Sigmoid colon (tissue), 7 donors: ENCODE measurements around the gene FAM25G. TPM values are rescaled to one million over a fixed set of nuclear protein-coding genes. Genes with fewer than 3 reads are reported as not detected.

Experiments used
- DNase-seq: peaks from one replicate; pipeline ENCODE4 v3.0.0-alpha.2; 2019
- H3K27ac ChIP-seq, 4 donors: fragments of 200-600 bp; sonication (generic); one replicate each; pipeline ENCODE4 v1.5.1; 2016 to 2019; ENCODE audit warnings: mild to moderate bottlenecking in 1 of 4
- H3K27me3 ChIP-seq, 3 donors: fragments of 200-600 bp; sonication (generic); one replicate each; pipeline ENCODE4 v1.5.1; 2019; ENCODE audit warnings: mild to moderate bottlenecking in 1 of 3
- H3K36me3 ChIP-seq, 4 donors: fragments of 200-600 bp; sonication (generic); one replicate each; pipeline ENCODE4 v1.5.1; 2016 to 2019
- H3K4me1 ChIP-seq, 4 donors: fragments of 200-600 bp; sonication (generic); one replicate each; pipeline ENCODE4 v1.5.1; 2017 to 2019
- H3K4me3 ChIP-seq, 4 donors: fragments of 200-600 bp; sonication (generic); one replicate each; pipeline ENCODE4 v1.5.1; 2017 to 2019; ENCODE audit warnings: mild to moderate bottlenecking in 2 of 4, moderate library complexity in 1 of 4
- H3K9me3 ChIP-seq, 4 donors: fragments of 200-600 bp in 3 of 4; sonication (generic) in 3 of 4; one replicate each; pipeline versions ENCODE4 v1.5.1 to v1.6.1; 2013 to 2019
- EP300 ChIP-seq, 4 donors: sonication (generic); formaldehyde crosslinking; IDR thresholded peaks; one replicate each; pipeline ENCODE4 v1.6.1; 2017; ENCODE audit warnings: antibody characterized with exemption in 4 of 4
- POLR2A ChIP-seq, 2 donors: fragments of 450-650 bp; IDR thresholded peaks; one replicate each; pipeline ENCODE4 v1.6.1; 2016; ENCODE audit warnings: antibody characterized with exemption in 2 of 2, mild to moderate bottlenecking in 2 of 2, moderate library complexity in 2 of 2
- POLR2AphosphoS5 ChIP-seq, 4 donors: sonication (generic); formaldehyde crosslinking; IDR thresholded peaks; one replicate each; pipeline ENCODE4 v1.6.1; 2017; ENCODE audit warnings: antibody characterized with exemption in 4 of 4
- WGBS, 2 donors: extraction: QIAGEN DNeasy Blood & Tissue Kit; methylation state at CpG; one replicate each; pipeline ENCODE4 v1.1.7; 2013; 5-methylcytosine and 5-hydroxymethylcytosine counted together
- intact Hi-C: fragments of 100-400 bp; cut with DNase I; formaldehyde crosslinking; loops from one replicate; pipeline ENCODE4 v1.15.1; 2023
- polyA plus RNA-seq, 3 donors: library from polyadenylated mRNA; stranded (reverse); fragments of 200-250 nt; gene quantifications; one replicate each; pipeline ENCODE4 v1.2.3, GENCODE V29; 2013
- total RNA-seq, 4 donors: library from RNA; depleted of rRNA; stranded (reverse); fragments of >200 nt; gene quantifications; one replicate each; pipeline ENCODE4 v1.1.0, GENCODE V29; 2016
- TF ChIP-seq, protein P1 (sequence below), 4 experiments: fragments of 450-650 bp in 3 of 4; fragments of 200-600 bp in 1 of 4; IDR thresholded peaks; one replicate each; pipeline ENCODE4 v1.5.1; 2016 to 2019; ENCODE audit warnings: antibody characterized with exemption in 4 of 4, mild to moderate bottlenecking in 3 of 4, moderate library complexity in 2 of 4
- donor health status: healthy with polysubstance abuse.
- donor health status: Bipolar disorder and iron deficiency.
- donor health status: healthy.

Gene FAM25G
- total and polyA plus RNA-seq, 7 donors = 1.8 to 12.5 TPM; not detected in 5

DNA sequence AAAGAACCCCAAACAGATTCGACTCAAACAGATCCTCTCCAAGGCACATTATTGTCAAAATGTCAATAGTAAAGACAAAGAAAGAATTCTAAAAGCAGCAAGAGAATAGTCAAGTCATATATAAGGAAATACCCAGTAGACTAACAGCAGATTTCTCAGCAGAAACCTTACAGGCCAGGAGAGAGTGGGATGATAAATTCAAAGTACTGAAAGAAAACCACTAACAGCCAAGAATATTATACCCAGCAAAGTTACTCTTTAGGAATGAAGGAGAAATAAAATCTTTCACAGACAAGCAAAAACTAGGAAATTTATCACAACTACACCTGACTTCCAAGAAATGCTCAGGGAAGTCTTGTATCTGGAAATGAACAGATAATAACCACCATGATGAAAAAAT, 45.8 kb downstream of the FAM25G start:
- Histone ChIP-seq H3K4me3 (no peak overlapping the region), H3K27ac (no peak overlapping the region), H3K9me3 (peaks cover 0 to 7% (median 3%) of the 10 kb centered on the region in 4 donors), H3K27me3 (no peaks in the 10 kb centered on the region), H3K4me1 (no peaks in the 10 kb centered on the region), H3K36me3 (no peaks in the 10 kb centered on the region)
- intact Hi-C loops = no loop called here
- no peak for DNase-seq
- 73 to 83% methylated on average over 1 of the region's 1 CpG for WGBS, 2 donors
- TF ChIP-seq, protein P1, sequence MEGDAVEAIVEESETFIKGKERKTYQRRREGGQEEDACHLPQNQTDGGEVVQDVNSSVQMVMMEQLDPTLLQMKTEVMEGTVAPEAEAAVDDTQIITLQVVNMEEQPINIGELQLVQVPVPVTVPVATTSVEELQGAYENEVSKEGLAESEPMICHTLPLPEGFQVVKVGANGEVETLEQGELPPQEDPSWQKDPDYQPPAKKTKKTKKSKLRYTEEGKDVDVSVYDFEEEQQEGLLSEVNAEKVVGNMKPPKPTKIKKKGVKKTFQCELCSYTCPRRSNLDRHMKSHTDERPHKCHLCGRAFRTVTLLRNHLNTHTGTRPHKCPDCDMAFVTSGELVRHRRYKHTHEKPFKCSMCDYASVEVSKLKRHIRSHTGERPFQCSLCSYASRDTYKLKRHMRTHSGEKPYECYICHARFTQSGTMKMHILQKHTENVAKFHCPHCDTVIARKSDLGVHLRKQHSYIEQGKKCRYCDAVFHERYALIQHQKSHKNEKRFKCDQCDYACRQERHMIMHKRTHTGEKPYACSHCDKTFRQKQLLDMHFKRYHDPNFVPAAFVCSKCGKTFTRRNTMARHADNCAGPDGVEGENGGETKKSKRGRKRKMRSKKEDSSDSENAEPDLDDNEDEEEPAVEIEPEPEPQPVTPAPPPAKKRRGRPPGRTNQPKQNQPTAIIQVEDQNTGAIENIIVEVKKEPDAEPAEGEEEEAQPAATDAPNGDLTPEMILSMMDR (IDR thresholded peaks at IDR 0.05) = no peak
- TF ChIP-seq EP300 (IDR thresholded peaks at IDR 0.05) = no peak
- TF ChIP-seq POLR2A (IDR thresholded peaks at IDR 0.05) = no peak
- TF ChIP-seq POLR2AphosphoS5 (IDR thresholded peaks at IDR 0.05) = no peak

DNA sequence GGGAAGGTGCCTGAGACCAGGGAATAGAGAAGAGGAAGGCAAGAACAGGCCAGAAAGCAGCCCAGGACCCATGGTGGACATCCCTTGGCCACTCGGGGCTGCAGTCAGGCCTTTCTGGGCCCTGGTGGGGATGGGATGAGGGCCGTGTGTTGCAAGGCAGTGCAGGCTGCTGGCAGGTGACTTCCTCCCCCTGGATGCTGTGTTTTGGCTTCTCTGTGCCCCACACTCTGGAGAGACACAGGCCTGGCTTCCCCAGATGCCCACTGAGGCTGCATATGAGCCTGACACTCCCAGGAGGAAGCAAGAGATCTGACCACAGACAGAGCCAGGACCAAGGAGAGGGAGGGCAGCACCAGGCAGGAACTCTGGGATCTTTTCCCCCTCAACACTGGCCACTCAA, 47.5 kb downstream of the FAM25G start:
- Histone ChIP-seq H3K4me3 (no peak overlapping the region), H3K36me3 (no peaks in the 10 kb centered on the region), H3K27ac (no peak overlapping the region), H3K4me1 (no peaks in the 10 kb centered on the region), H3K9me3 (peaks cover 0 to 7% (median 3%) of the 10 kb centered on the region in 4 donors), H3K27me3 (no peaks in the 10 kb centered on the region)
- TF ChIP-seq, protein P1 (IDR thresholded peaks at IDR 0.05) = no peak
- TF ChIP-seq EP300 (IDR thresholded peaks at IDR 0.05) = no peak
- no peak for TF ChIP-seq POLR2AphosphoS5 (IDR thresholded peaks at IDR 0.05)
- no peak for TF ChIP-seq POLR2A (IDR thresholded peaks at IDR 0.05)
- DNase-seq = no peak
- intact Hi-C loops = no loop called here
- WGBS, 2 donors = 83 to 86% methylated on average over 2 of the region's 2 CpGs

DNA sequence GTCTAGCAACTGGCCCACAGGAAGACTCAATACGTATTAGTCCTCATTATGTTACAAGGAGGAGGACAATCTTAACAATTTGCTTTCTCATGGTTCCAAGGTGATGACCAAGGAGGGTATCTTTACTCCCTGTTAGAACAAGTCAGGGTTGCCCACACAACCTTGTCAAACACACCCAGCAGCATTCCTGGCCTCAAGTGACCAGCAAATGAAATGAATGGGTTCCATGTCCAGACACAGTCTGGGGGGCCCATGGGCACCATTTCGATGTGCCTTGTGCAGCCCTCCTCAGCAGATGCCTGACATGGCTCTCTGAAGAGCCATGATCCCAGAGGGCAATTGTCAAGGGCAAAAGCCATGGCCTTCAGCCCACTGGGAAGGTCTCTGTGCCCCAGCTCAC, 48.4 kb downstream of the FAM25G start:
- Histone ChIP-seq H3K36me3 (no peaks in the 10 kb centered on the region), H3K27me3 (no peaks in the 10 kb centered on the region), H3K27ac (no peak overlapping the region), H3K4me3 (no peak overlapping the region), H3K9me3 (peaks cover 0 to 7% (median 3%) of the 10 kb centered on the region in 4 donors), H3K4me1 (no peaks in the 10 kb centered on the region)
- no peak for DNase-seq
- TF ChIP-seq, protein P1 (IDR thresholded peaks at IDR 0.05) = no peak
- no peak for TF ChIP-seq POLR2A (IDR thresholded peaks at IDR 0.05)
- no peak for TF ChIP-seq POLR2AphosphoS5 (IDR thresholded peaks at IDR 0.05)
- no peak for TF ChIP-seq EP300 (IDR thresholded peaks at IDR 0.05)
- WGBS, 2 donors = 84% methylated on average over 2 of the region's 2 CpGs
- intact Hi-C loops = no loop called here

DNA sequence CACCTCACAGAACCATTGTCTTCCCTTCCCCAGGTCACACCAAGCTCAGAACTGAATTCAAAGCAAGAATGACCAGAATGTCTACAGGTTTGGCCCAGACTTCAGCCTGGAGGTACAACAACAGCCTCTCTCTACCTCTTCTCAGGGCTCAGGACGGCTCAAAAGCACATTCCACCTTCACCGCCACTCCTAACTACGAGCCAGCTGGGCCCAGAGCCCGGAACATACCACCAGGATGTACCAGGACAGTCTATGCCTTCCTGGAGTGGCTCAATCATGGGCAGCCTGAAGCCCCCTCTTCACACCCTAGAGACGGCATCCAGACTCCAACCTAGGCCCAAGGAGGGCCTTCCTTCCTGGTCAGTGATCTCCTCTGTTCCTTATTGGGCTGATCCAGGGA, 49.1 kb downstream of the FAM25G start:
- WGBS, 2 donors = 88 to 89% methylated on average over 5 of the region's 5 CpGs
- H3K27ac ChIP-seq = no peak overlapping the region
- no peak overlapping the region for H3K4me3 ChIP-seq
- no peaks in the 10 kb centered on the region for H3K36me3 ChIP-seq
- H3K4me1 ChIP-seq = no peaks in the 10 kb centered on the region
- H3K27me3 ChIP-seq = no peaks in the 10 kb centered on the region
- no peak for DNase-seq
- TF ChIP-seq POLR2AphosphoS5 (IDR thresholded peaks at IDR 0.05) = no peak
- intact Hi-C loops = no loop called here
- H3K9me3 ChIP-seq = peaks cover 0 to 11% (median 4%) of the 10 kb centered on the region in 4 donors

DNA sequence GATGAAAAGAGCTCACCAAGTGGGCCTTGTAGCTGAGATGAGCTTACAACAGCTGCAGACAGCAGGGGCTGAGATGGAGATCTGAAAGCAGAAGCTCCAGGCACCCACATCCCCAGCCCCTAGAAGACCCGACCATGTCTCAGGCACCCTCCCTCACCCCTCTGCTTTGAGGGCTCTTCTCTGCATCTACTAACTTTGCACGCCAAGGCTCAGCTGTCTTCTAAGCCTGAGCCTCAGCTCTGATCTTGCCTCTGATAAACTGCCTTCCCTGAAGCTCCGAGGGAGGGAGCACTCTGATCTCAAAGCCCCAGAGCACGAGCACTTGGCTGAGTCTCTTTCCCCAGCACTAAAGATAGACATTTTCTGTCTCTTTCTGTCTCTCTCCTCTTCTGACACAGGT, 49.6 kb downstream of the FAM25G start:
- H3K9me3 ChIP-seq = peaks cover 0 to 12% (median 4%) of the 10 kb centered on the region in 4 donors
- H3K4me1 ChIP-seq = no peaks in the 10 kb centered on the region
- H3K27ac ChIP-seq = no peak overlapping the region
- no peaks in the 10 kb centered on the region for H3K27me3 ChIP-seq
- TF ChIP-seq, protein P1 (IDR thresholded peaks at IDR 0.05) = no peak
- no peak for TF ChIP-seq POLR2A (IDR thresholded peaks at IDR 0.05)
- no peak for TF ChIP-seq EP300 (IDR thresholded peaks at IDR 0.05)
- no peak for TF ChIP-seq POLR2AphosphoS5 (IDR thresholded peaks at IDR 0.05)
- H3K36me3 ChIP-seq = no peaks in the 10 kb centered on the region
- no peak overlapping the region for H3K4me3 ChIP-seq
- DNase-seq = no peak
- 62 to 73% methylated on average over 4 of the region's 4 CpGs for WGBS, 2 donors
- intact Hi-C loops = no loop called here
